T-helper 1 cell treated with Interleukin-12 subunit alpha and Interleukin-12 subunit beta and Interleukin-4 antibody, amounts not matched to agents 30 μg/mL and 1 μg/mL, for 36 hours (primary cell): Measurements from ENCODE around the gene PLIN3.
A peak's percentile ranks its signal among the peaks of the same experiment; 100 is the strongest.
"Not testable (repeated sequence)": the region's sequence is repeated elsewhere in the genome, so short reads cannot be mapped to it uniquely, and the experiment has no call there.

Source experiments
- H3K27ac Mint-ChIP-seq: one replicate; pipeline ENCODE4 v1.8.0; 2021; ENCODE audit warnings: mild to moderate bottlenecking, mixed read lengths
- H3K27me3 Mint-ChIP-seq: one replicate; pipeline ENCODE4 v1.8.0; 2021; ENCODE audit warnings: low read depth, mixed read lengths
- H3K36me3 Mint-ChIP-seq: one replicate; pipeline ENCODE4 v1.8.0; 2021; ENCODE audit warnings: low read depth, mixed read lengths
- H3K4me1 Mint-ChIP-seq: one replicate; pipeline ENCODE4 v1.8.0; 2021; ENCODE audit warnings: low read depth, mixed read lengths
- H3K4me3 Mint-ChIP-seq: one replicate; pipeline ENCODE4 v1.8.0; 2021; ENCODE audit warnings: mild to moderate bottlenecking, moderate library complexity, mixed read lengths
- H3K9me3 Mint-ChIP-seq: one replicate; pipeline ENCODE4 v1.8.0; 2021; ENCODE audit warnings: mixed read lengths

Gene PLIN3

GRCh38 chr19:4844348-4845179, 22.9 kb downstream of the PLIN3 start:
- Mint-ChIP-seq H3K27ac (no peak overlapping the region), H3K4me3 (no peak overlapping the region), H3K27me3 (no peaks in the 10 kb centered on the region)

GRCh38 chr19:4843647-4843965, 23.9 kb downstream of the PLIN3 start:
- Mint-ChIP-seq H3K27ac (no peak overlapping the region), H3K27me3 (no peaks in the 10 kb centered on the region), H3K36me3 (peaks cover 24% of the 10 kb centered on the region), H3K4me3 (no peak overlapping the region), H3K4me1 (peaks cover 10% of the 10 kb centered on the region), H3K9me3 (no peaks in the 10 kb centered on the region)

More at GRCh38 chr19:4844348-4845179, 22.9 kb downstream of the PLIN3 start:
- Mint-ChIP-seq H3K4me1 (peaks cover 10% of the 10 kb centered on the region), H3K9me3 (no peaks in the 10 kb centered on the region), H3K36me3 (peaks cover 17% of the 10 kb centered on the region)

- Mint-ChIP-seq H3K9me3 (no peaks in the 10 kb centered on the region), H3K4me1 (peaks cover 10% of the 10 kb centered on the region), H3K4me3 (no peak overlapping the region), H3K27me3 (no peaks in the 10 kb centered on the region), H3K36me3 (peaks cover 23% of the 10 kb centered on the region), H3K27ac (no peak overlapping the region)
These were observed 28.3 kb downstream of the PLIN3 start for GRCh38 chr19:4839192-4839591.

GRCh38 chr19:4832776-4833175, 34.7 kb downstream of the PLIN3 start:
- Mint-ChIP-seq H3K27ac (peak overlapping the region; percentile 9), H3K27me3 (no peaks in the 10 kb centered on the region), H3K4me1 (peaks cover 18% of the 10 kb centered on the region), H3K4me3 (peak overlapping the region; percentile 53), H3K9me3 (no peaks in the 10 kb centered on the region), H3K36me3 (peaks cover 7% of the 10 kb centered on the region)

GRCh38 chr19:4831979-4832340, 35.5 kb downstream of the PLIN3 start:
- Mint-ChIP-seq H3K4me3 (peak overlapping the region; percentile 97), H3K27ac (peak overlapping the region; percentile 85), H3K4me1 (peaks cover 19% of the 10 kb centered on the region)
- H3K27me3 Mint-ChIP-seq, H3K36me3 Mint-ChIP-seq, H3K9me3 Mint-ChIP-seq: not testable (repeated sequence)

- H3K4me1 Mint-ChIP-seq, result peaks cover 19% of the 10 kb centered on the region
- H3K4me3 Mint-ChIP-seq, result peak within 1 kb of the TSS; percentile 97
- no peaks in the 10 kb centered on the region for H3K9me3 Mint-ChIP-seq
- no peaks in the 10 kb centered on the region for H3K27me3 Mint-ChIP-seq
- H3K27ac Mint-ChIP-seq, result peak within 1 kb of the TSS; percentile 96
- H3K36me3 Mint-ChIP-seq, result peaks cover 4% of the 10 kb centered on the region
These were observed 36.0 kb downstream of the PLIN3 start, which contains the start of gene TICAM1 for GRCh38 chr19:4831304-4831978. TSS of gene TICAM1 (minus strand) at chr19:4831712. CDS start at chr19:4818377, 13,335 bp downstream.

GRCh38 chr19:4830768-4831265, 36.6 kb downstream of the PLIN3 start:
- peak overlapping the region; percentile 97 for H3K4me3 Mint-ChIP-seq
- peak overlapping the region; percentile 96 for H3K27ac Mint-ChIP-seq
- no peaks in the 10 kb centered on the region for H3K27me3 Mint-ChIP-seq
- H3K4me1 Mint-ChIP-seq, result peaks cover 19% of the 10 kb centered on the region
- H3K36me3 Mint-ChIP-seq, result peaks cover 4% of the 10 kb centered on the region
- H3K9me3 Mint-ChIP-seq, result no peaks in the 10 kb centered on the region

GRCh38 chr19:4830332-4830731, 37.1 kb downstream of the PLIN3 start:
- no peaks in the 10 kb centered on the region for H3K9me3 Mint-ChIP-seq
- H3K27ac Mint-ChIP-seq, result peak overlapping the region; percentile 96
- H3K4me1 Mint-ChIP-seq, result peaks cover 19% of the 10 kb centered on the region
- peak overlapping the region; percentile 97 for H3K4me3 Mint-ChIP-seq
- peaks cover 4% of the 10 kb centered on the region for H3K36me3 Mint-ChIP-seq
- H3K27me3 Mint-ChIP-seq, result no peaks in the 10 kb centered on the region

- peak overlapping the region; percentile 64 for H3K4me3 Mint-ChIP-seq
- H3K36me3 Mint-ChIP-seq, result peaks cover 4% of the 10 kb centered on the region
- H3K27me3 Mint-ChIP-seq, result no peaks in the 10 kb centered on the region
- H3K9me3 Mint-ChIP-seq, result no peaks in the 10 kb centered on the region
- peaks cover 19% of the 10 kb centered on the region for H3K4me1 Mint-ChIP-seq
- H3K27ac Mint-ChIP-seq, result peak overlapping the region; percentile 67
These were observed 38.3 kb downstream of the PLIN3 start for GRCh38 chr19:4829001-4829712.

- H3K4me1 Mint-ChIP-seq, result peaks cover 4% of the 10 kb centered on the region
- H3K36me3 Mint-ChIP-seq, result peaks cover 3% of the 10 kb centered on the region
- no peaks in the 10 kb centered on the region for H3K27me3 Mint-ChIP-seq
- H3K4me3 Mint-ChIP-seq, result no peak overlapping the region
- H3K27ac Mint-ChIP-seq, result no peak overlapping the region
- no peaks in the 10 kb centered on the region for H3K9me3 Mint-ChIP-seq
These were observed 43.9 kb downstream of the PLIN3 start for GRCh38 chr19:4823577-4823976.

- H3K27me3 Mint-ChIP-seq, H3K27ac Mint-ChIP-seq, H3K9me3 Mint-ChIP-seq, H3K4me1 Mint-ChIP-seq, H3K36me3 Mint-ChIP-seq, H3K4me3 Mint-ChIP-seq: not testable (repeated sequence)
These were observed 45.1 kb downstream of the PLIN3 start for GRCh38 chr19:4822354-4822753.

GRCh38 chr19:4821265-4821664, 46.2 kb downstream of the PLIN3 start:
- Mint-ChIP-seq H3K4me3 (no peak overlapping the region), H3K27ac (peak overlapping the region; percentile 4), H3K27me3 (no peaks in the 10 kb centered on the region), H3K36me3 (peaks cover 9% of the 10 kb centered on the region), H3K4me1 (peaks cover 2% of the 10 kb centered on the region), H3K9me3 (no peaks in the 10 kb centered on the region)

GRCh38 chr19:4817467-4818277, 49.8 kb downstream of the PLIN3 start:
- peaks cover 7% of the 10 kb centered on the region for H3K9me3 Mint-ChIP-seq
- peaks cover 17% of the 10 kb centered on the region for H3K36me3 Mint-ChIP-seq
- H3K4me3 Mint-ChIP-seq, result no peak overlapping the region

GRCh38 chr19:4816950-4817278, 50.6 kb downstream of the PLIN3 start:
- Mint-ChIP-seq H3K4me3 (no peak overlapping the region), H3K4me1 (peaks cover 14% of the 10 kb centered on the region), H3K9me3 (peaks cover 7% of the 10 kb centered on the region), H3K36me3 (peaks cover 17% of the 10 kb centered on the region), H3K27ac (no peak overlapping the region), H3K27me3 (no peaks in the 10 kb centered on the region)

More at GRCh38 chr19:4817467-4818277, 49.8 kb downstream of the PLIN3 start:
- peaks cover 13% of the 10 kb centered on the region for H3K4me1 Mint-ChIP-seq
- H3K27ac Mint-ChIP-seq, result no peak overlapping the region
- H3K27me3 Mint-ChIP-seq, result no peaks in the 10 kb centered on the region
